HT1080 (cell line): ENCODE data around the gene MACO1. TPM values are rescaled to one million over a fixed set of nuclear protein-coding genes. Genes with fewer than 3 reads are reported as not detected.
"Not testable (repeated sequence)": the region's sequence is repeated elsewhere in the genome, so short reads cannot be mapped to it uniquely, and the experiment has no call there.

Experiments used
- DNase-seq: peaks from one replicate; pipeline ENCODE4 v3.0.0-alpha.2; 2015; ENCODE audit warnings: low read depth
- total RNA-seq: library from RNA; depleted of rRNA; stranded (reverse); fragments of >200 nt; shearing (Covaris generic); gene quantifications from 2 replicates; pipeline ENCODE4 v1.2.3, GENCODE V29; 2014

Gene MACO1
- total RNA-seq, 1 experiment from 2014 or later = 10.5 TPM

DNA sequence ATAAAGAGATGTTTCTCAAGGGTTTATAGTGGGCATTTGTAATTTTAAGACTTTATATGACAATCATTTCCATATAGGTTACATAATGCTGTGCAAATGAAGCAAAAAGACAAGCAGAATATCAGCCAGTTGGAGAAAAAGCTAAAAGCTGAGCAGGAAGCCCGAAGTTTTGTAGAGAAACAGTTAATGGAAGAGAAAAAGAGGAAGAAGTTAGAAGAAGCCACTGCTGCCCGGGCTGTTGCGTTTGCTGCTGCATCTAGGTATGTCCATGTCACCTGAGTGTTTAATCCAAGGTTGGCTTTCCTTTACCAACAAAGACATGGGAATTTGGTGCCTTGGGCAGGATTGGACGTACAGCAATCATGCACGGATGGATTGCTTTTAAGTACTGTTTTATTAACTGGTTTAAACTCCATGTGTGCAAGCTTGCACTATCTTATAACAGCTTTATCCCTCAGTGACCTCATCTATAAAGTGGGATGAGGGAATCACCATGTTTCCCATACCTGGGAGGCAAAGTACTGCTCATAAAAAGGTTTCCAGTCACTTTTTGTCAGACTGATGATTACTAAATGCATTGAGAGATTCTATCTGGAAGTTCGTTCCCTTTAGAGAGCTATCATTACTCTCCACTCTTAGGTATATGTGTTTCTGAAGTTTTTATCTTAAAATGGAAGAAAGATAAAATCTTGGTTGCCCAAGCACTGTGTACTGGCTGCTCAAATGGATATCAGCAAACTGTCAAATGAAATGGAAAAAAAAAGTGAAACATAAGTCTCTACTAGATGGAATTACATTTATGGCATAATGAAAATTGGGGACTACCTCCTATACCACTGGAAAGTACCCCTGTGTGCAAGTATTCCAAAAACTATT lies 55.1 kb downstream of the MACO1 start:
- no peak for DNase-seq

DNA sequence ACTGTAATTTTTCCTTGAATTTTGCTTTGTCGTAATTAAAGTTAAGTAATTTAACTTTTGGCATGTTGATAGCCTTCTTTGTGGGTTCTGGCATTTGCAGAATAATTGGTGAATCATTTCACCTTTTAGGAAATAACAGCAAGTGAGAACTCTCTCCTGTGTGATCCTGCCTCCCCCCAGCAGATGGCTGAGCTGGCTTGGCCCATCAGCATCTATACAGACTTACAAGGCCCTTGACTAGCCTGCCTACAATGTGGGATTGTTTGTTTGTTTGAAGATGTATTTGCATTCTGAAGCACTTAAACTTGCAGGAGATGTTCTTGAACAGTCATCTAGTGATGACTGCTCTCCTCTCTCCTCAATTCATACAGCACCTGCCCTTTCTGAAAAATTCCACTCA lies 55.9 kb downstream of the MACO1 start:
- no peak for DNase-seq

DNA sequence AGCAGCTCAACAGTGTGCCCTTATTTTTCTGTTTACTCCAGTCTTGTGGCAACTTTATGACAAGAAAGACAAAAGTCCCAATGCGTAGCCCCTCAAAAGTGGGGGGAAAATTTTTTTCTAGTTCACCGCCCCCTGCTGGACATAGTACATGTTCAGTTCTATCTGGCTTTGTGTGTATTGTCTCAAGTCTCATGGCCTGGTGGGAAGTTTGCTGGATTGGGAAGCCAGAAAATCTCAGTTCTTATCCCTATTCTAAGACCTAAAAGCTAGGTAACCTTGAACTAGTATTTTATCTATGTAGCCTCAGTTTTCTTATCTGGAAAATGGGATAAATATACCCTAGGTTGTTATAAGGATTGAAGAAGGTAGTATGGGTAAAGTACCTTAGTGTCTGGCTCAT lies 56.9 kb downstream of the MACO1 start:
- DNase-seq = no peak

DNA sequence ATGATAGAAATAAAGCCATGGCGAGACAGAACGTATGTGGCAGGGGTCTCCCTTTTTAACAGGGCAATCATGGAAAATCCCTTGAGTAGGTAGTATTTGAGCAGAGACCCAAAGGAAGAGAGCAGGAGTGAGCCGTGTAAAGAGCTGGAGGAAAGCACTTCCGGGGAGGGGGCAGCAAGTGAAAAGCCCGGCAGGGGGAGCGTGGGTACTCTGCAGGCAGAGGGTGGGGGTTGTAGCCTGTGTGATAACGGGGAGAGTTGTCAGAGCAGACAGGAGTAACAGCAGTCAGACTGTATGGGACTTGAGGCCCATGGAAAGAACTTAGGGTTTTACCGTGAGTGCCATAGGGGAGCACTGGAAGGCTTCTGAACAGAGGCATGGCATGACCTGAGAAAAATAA lies 61.6 kb downstream of the MACO1 start:
- DNase-seq = no peak

DNA sequence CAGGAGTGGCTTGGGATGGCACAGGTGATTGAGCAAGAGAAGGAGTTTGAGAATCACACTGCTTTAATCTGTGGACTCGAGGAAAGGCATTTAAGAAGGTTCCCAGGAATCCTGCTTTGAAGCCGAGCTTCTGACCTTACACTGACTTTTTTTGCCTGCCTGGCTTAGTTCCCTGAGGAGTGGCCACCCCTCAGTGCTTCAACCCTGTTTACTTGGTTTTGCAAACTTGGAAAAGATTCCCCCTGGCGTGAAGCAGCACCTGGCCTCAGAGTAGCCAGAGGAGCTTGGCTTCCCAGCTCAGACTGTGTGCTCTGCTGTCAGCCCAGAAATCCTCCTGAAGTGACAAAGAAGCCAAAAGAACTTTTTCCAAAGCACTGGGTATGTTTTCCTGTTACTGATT lies 64.3 kb downstream of the MACO1 start:
- DNase-seq = no peak

DNA sequence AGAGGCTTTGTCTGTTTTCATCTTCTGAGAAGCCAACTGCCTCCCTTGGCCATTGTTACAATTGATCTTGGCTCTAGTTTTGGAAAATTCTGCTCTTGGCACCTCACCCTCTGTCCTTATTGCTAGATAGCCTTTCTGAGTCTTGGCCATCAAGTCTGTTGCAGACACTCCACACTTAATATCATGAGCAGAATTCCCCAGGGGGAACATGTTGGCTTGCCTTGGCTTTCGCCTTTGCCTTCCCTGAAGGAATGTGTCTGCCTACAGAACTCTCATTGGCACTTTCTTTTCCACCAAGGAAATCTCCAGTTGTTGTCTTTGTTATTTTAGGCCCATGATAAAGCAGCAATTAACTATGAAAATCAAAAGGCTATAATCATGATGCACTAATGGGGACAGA lies 70.0 kb downstream of the MACO1 start:
- DNase-seq = no peak

DNA sequence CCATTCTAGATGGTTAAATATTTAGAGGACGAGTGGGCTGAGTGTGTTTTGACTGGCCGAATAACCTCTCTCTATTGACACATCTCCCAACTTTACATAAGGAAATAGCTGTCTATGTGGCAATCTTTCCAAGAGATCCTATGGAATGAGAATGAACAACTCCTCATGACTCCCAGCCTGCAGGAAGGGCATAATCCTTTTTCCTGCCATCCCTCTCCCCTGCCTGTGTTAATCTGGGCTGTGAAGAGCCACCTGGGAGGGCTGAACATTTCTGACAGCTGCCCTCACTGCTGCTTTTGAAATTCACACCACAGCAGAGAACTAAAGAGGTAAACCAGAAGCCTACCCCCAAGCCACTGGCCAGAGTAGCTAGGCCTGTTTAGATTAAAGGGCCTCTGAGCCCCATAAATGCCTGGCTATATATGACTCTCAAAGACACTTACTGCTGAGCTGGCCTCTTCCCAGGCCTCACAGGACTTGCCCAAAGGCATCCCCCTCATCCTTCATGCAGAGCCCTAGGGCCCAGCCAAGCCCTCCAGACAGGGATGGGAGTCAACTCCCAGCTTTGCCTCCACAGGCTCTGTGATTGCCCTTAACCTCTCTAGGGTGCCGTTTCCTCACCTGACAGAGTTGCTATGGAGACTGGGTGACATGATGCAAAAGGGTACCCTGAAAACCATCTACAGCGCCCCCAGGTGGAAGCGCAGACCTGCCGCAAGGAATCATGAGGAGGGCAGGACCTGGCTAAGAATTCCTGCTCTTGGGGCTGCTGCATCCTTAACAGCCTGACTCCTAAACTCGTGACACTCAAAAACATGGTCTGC lies 70.8 kb downstream of the MACO1 start:
- DNase-seq = peak; percentile 58

DNA sequence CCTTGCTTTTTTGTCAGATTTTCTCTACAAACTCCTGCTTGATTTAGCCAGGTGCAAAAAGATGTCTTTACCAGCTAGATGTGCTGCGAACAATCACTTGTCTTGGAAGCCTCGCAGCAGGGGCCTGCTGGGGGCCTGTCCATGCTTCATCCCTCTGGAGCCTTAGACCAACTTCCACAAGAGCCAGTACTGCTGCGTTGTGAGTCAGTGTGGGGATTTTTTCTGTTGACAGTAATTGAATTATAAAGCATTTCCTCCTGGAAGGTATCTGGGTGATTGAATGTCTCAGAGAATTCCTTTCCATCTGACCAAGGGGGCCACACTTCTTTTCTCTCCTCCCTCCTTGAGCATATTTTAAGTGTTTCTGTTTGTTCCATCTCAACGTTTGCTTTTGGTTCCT lies 72.3 kb downstream of the MACO1 start:
- DNase-seq = no peak

DNA sequence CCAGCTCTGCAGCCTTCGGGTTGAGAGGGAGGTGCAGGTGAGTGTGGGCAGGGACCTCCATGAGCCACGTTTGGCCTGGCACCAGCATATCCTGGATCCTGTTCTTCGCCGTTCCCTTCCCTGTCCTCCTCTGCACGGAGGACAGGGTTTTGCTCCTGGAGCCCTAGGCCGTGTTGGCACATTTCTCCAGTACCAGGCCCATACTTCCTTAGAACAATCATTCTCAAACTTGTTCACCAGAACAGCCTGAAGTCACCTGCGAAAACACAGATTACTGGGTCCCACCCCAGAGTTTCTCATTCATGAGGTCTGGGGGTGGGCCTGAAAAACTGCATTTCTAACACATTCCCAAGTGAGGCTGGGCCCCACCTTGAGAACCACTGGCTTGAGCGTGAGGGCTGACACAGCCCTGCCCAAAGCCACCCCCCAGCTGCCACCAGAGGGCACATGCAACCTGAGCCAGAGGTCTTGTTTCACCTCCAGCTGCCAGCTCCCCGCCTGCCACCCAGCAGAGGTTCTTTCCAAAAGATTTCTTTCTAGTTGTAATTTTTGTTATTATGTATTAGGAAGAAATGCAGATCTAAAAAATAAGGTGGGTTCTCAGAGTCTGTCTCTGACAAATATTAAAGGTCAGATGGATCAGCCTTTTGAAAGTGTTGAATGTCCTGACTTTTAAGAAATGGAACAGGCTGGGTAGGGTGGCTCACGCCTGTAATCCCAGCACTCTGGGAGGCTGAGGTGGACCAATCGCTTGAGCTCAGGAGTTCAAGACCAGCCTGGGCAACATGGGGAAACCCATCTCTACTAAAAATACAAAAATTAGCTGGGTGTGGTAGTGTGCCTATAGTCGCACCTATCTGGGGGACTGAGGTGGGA lies 73.1 kb downstream of the MACO1 start:
- DNase-seq = peak; percentile 40

DNA sequence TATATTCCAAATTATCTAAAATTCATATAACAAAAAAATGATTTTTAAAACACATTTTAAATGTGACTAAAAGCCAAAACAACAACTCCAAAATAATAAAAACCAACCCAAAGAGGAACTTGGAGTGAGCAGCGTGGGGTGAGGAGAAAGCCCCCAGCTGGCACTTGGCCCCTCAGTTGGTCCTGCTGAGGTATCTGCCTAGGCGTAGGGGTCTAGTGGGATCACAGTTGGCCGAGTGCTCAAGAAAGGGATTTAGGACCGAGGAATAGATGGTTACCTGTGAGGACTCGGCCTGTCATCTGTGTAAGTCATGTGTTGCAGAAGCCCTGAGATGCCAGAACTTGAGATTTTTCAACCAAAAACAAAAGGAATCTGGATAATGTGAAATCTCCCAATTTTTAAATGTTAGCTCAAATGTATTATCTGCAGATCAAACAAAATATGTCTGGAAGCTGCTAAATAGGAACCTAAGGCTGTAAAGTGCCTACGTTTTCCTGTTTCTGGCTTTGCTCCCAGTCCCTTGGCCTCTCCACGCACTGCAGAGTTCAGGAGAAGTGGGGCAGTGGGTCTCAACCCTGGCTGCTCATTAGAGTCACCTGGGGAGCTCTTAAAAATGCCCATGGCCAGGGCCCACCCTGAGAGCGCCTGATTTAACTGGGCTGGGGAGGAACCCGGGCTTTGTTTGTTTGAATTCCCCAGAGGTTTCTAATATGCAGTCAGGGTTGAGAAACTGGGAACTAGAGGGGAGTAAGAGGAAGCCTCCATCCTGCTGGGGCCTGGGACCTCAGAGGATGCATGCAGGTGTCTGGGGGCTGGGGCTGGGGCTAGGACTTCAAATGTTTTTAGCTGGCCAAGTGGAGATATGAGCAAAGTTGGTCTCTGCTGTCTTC lies 74.3 kb downstream of the MACO1 start:
- DNase-seq = no peak

DNA sequence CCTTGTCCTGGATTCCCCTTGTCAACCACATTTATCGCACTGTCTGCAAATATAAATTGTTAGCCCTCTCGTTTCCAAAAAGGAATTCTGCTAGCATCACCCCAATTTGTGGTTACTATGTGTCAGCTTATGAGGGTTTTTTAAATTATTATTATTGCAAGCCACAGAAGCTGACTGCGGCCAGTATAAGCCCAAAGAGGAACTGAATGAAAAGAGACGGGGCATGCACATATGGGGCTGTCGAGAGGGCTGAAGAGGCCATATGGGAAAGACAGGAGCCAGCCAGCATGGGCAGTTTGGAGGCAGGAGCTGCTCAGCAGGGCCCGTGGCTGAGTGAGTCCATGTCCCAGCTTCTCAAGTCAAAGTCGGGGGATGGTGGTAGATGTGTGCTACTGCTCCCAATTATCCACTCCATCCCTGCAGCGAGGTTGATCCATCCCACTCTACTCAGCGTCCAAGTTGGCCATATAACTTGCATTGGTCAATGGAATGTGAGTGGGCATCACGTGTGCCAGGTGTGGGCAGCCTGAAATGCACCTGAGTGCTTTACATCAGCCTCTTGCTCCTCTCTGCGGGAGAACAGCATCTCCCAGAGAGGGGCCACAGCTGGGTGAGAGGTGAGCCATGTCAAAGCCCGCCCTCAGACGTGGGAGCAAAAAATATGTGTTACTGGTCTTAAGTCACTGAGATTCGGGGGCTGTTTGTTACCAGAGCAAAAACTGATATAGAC lies 75.1 kb downstream of the MACO1 start:
- DNase-seq = no peak

DNA sequence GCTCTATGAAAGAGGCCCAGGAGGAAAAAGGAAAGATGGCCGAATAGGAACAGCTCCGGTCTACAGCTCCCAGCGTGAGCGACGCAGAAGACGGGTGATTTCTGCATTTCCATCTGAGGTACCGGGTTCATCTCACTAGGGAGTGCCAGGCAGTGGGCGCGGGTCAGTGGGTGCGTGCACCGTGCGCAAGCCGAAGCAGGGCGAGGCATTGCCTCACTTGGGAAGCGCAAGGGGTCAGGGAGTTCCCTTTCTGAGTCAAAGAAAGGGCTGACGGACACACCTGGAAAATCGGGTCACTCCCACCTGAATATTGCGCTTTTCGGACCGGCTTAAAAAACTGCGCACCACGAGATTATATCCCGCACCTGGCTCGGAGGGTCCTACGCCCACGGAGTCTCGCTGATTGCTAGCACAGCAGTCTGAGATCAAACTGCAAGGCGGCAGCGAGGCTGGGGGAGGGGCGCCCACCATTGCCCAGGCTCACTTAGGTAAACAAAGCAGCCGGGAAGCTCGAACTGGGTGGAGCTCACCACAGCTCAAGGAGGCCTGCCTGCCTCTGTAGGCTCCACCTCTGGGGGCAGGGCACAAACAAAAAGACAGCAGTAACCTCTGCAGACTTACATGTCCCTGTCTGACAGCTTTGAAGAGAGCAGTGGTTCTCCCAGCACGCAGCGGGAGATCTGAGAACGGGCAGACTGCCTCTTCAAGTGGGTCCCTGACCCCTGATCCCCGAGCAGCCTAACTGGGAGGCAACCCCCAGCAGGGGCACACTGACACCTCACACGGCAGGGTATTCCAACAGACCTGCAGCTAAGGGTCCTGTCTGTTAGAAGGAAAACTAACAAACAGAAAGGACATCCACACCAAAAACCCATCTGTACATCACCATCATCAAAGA lies 76.1 kb downstream of the MACO1 start:
- not testable (repeated sequence) for DNase-seq

DNA sequence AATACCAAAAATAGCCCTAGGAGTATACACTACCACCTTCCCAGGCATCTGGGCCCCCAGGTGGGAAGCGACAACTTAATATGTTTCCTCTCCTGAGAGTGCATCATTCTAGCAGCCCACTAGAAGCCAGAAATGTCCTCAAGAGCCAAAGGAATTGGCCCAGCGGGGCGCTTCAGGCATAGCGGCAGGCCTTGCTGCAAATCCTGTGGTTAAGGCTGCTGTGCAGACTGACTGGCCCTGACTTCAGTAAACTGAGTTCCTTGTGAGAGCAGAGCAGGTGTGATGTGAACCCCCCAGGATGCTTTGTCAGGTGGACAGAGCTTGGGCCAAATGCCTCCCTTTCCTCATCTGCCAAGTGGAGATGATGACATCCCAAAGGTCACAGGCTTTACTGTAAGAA lies 83.0 kb downstream of the MACO1 start:
- DNase-seq = no peak

DNA sequence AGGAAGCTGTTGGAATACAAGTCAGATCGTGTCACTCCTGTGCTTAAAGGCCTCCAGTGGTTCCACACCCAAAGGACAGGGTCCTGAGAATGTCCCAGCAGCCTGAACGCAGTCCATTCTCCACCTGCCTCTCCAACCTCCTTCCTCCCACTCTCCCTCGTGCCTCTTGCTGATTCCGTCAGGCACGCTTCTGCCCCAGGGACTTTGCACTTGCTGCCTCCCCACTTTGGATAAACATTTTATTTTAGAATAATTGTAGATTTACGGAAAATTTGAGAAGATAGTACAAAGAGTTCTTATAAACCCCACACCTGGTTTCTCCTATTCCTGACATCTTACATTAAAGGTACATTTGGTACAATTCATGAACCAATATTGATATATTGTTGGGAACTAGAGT lies 84.3 kb downstream of the MACO1 start:
- DNase-seq = no peak

DNA sequence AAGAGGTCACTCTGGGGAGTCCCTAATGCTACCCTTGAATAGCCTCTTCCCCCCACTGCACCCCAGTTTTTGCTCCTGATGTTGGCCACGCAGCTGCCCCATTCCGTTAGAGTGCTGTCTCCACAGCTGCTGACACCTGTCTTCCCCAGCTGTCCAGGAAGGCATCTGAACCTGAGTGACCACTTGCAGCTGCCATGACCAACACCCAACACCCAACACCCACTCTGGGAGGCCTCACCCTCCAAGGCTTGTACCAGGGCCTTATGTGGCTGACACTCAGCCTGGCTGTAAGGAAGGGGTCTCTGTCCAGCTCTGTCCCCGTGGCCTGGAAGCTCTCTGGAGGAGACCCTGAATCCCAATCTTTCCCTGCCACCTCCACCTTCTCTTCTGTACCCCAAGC lies 86.0 kb downstream of the MACO1 start:
- no peak for DNase-seq

DNA sequence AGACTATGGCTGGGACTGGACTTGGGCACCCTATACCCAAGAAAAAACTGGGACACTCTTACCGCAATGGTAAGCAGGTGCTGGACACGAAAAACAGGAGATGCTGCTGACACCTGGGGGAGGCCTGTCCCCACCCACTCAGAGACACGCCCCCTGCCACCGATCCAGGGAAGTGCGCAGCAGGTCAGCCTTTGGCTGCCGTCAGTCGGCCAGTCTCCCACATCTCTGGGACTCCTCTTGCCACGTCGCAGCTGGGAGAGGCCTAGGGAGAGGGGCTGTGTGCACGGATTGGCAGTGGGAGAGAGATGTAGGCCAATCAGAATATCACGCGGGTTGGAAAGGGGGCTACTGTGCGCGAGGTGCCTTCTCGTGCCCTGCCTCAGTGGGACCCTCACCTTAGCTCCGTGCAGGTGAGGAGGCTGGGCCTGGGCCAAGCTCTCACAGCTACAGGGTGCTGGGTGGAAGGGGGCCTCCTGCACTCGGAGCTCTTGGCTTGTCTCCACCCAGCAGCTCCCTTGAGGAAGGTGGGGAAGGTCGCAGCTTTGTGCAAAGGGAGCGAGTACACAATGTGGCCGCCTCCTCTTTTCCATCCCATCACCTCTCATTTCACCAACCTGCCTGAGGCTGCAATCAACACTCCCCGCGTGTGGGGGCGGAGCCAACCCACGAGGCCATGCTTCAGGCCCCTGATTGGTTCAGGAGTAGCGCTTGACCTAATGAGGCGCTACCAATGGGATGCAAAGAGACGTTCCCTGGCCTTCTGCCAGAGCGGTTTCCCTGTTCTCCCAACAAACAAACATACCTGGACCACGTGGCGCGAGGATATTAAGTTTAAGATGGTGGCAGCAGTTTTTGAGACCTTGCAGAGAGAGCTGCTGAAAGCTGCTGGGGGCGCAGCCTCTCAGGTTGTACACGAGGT lies 87.0 kb downstream of the MACO1 start:
- DNase-seq = no peak

DNA sequence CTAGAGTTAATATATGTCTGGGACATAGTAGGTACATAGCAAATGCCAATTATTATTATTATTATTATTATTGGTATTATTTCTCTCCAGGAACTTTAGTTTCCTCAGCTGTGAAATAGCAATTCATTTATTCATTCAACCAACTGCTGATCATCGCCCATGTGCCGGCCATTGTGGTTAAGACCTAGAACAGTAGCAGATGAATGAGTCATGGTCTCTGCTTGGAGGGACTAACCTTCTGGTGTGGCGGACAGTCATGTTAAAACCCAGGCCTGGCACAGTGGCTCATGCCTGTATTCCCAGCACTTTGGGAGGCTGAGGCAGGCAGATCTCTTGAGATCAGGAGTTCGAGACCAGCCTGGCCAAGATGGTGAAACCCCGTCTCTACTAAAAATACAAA lies 88.9 kb downstream of the MACO1 start:
- DNase-seq = peak; percentile 80
